ENCODE data around the gene MEX3B.

MEX3B gene

DNA sequence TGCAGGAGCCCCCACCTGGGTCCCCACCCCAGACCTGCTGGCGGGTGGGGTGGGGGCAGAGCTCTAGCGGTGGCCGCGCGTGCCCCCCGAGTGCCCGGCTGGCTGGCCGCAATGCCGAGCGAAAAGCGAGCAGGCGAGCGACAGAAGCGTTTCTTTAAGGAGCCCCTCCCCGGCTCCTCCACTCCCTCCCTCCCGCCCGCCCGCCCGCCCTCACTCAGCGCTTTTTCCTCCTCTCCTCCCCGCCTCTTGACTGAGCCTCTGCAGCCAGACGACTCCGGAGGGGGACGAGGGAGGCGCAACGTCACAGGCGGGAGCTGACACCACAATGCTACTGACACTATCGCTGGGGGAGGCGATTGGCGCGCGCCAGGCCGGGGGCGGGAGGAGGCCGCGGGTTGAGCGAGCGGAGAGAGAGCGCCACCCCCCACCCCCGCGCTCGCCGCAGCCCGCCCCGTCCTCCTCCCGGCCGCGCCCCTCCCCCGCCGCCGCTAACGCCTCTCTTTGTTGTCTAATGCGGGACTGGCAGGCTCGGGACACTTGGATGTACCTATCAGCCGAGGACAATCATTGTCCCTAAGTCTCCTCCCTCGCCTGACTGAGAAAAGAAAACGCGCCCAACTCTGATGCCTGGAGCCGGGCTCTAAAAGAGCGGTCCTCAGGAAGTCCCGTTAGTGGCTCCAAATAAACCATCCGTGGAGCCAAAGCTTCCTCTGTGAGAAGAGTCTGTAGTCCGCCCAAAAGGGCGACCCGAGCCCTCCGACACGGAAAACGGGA lies at the start of gene MEX3B:
TSS of gene MEX3B (minus strand) at position 127 of the 774 bp plus-strand sequence. CDS start 313 bp downstream, outside the sequence.
- no CpG with 5 or more reads among the region's 68 CpGs for WGBS (ENCODE audit: insufficient coverage, insufficient read length)
- Histone ChIP-seq H3K9me3 (ENCODE audit: control insufficient read depth, insufficient read depth, low read length) (no peaks in the 10 kb centered on the region), H3K27me3 (ENCODE audit: control insufficient read depth, insufficient read depth, low read length) (0 out of 2 replicates have a peak, but pooled peaks cover 2% of the 10 kb centered on the region), H3K36me3 (ENCODE audit: control insufficient read depth, insufficient read depth, low read length) (no peaks in the 10 kb centered on the region), H3K27ac (ENCODE audit: low read length) (no peak within 1 kb of the TSS), H3K4me3 (ENCODE audit: low read length) (peak within 1 kb of the TSS; percentile 97), H3K4me1 (ENCODE audit: control insufficient read depth, insufficient read depth, low read length) (peaks cover 3% of the 10 kb centered on the region; the same call in 1 of the 2 replicates)
- DNase-seq (ENCODE audit: low read depth, low spot score), result no peak

DNA sequence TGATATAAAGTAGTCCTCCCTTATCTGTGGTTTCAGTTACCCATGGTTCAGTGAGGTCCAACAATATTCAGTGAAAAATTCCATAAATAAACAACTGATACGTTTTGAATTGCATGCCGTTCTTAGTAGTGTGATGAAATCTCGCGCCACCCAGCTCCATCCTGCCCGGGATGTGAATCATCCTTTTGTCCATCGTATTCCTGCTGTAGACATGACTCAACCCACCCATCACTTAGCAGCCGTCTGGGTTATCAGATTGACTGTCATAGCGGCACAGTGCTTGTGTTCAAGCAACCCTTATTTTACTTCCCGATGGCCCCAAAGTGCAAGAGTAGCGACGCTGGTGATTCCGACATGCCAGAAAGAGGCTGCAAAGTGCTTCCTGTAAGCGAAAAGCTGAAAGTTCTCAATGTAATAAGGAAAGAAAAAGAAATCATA lies 48.0 kb upstream of the MEX3B start:
- Histone ChIP-seq H3K27ac (ENCODE audit: low read length) (no peak overlapping the region), H3K4me1 (ENCODE audit: control insufficient read depth, insufficient read depth, low read length) (peaks cover 2% of the 10 kb centered on the region), H3K27me3 (ENCODE audit: control insufficient read depth, insufficient read depth, low read length) (no peaks in the 10 kb centered on the region), H3K4me3 (ENCODE audit: low read length) (no peak overlapping the region), H3K9me3 (ENCODE audit: control insufficient read depth, insufficient read depth, low read length) (no peaks in the 10 kb centered on the region), H3K36me3 (ENCODE audit: control insufficient read depth, insufficient read depth, low read length) (no peaks in the 10 kb centered on the region)
- WGBS (ENCODE audit: insufficient coverage, insufficient read length), result no CpG with 5 or more reads among the region's 13 CpGs
- DNase-seq (ENCODE audit: low read depth, low spot score), result no peak

DNA sequence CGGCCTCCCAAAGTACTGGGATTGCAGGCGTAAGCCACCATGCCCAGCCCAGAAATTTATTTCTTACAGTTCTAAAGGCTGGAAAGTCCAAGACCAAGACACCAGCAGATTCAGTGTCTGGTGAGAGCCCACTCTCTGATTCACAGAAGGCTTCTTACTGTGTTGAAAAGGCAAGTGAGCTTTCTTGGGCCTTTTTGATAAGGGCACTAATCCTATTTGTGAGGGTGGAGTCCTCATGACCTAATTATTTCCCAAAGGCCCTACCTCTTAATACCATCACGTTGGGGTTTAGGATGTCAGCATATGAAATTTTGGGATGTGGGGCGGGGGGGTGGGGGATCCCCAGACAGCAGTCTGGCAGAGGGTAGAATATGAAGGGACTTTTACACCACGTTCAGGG lies 47.5 kb upstream of the MEX3B start:
- no peaks in the 10 kb centered on the region for H3K36me3 ChIP-seq (ENCODE audit: control insufficient read depth, insufficient read depth, low read length)
- DNase-seq (ENCODE audit: low read depth, low spot score), result no peak
- no peaks in the 10 kb centered on the region for H3K9me3 ChIP-seq (ENCODE audit: control insufficient read depth, insufficient read depth, low read length)
- H3K27ac ChIP-seq (ENCODE audit: low read length), result no peak overlapping the region
- WGBS (ENCODE audit: insufficient coverage, insufficient read length), result no CpG with 5 or more reads among the region's 5 CpGs
- no peaks in the 10 kb centered on the region for H3K27me3 ChIP-seq (ENCODE audit: control insufficient read depth, insufficient read depth, low read length)
- no peak overlapping the region for H3K4me3 ChIP-seq (ENCODE audit: low read length)
- peaks cover 2% of the 10 kb centered on the region for H3K4me1 ChIP-seq (ENCODE audit: control insufficient read depth, insufficient read depth, low read length)

DNA sequence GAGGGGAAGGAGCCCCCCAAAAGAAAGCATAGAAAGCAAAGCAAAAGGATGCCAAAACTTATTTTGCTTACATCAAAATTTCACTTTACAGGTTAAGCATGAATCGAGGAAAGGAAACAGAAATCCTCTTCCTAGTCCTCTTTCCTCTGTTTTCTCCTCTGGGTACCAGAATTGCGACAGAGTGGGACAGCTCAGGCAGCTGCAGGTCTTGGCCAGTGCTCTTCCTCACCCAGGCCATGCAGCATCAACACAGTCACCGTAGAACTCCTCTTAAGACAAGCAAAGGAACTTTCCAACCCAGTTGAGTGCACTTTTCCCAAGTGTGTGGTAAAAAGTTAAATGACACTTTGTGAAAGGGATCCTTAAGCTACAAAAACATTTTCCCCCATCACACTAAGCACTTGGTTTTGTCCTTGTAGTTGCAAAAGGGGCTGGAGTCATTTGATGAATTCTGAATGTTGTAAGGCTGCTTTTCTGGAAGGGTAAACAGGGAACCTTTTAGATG lies 45.9 kb upstream of the MEX3B start:
- H3K36me3 ChIP-seq (ENCODE audit: control insufficient read depth, insufficient read depth, low read length), result no peaks in the 10 kb centered on the region
- peaks cover 2% of the 10 kb centered on the region for H3K4me1 ChIP-seq (ENCODE audit: control insufficient read depth, insufficient read depth, low read length)
- no CpG with 5 or more reads among the region's 3 CpGs for WGBS (ENCODE audit: insufficient coverage, insufficient read length)
- no peak for DNase-seq (ENCODE audit: low read depth, low spot score)
- H3K27ac ChIP-seq (ENCODE audit: low read length), result no peak overlapping the region
- no peaks in the 10 kb centered on the region for H3K9me3 ChIP-seq (ENCODE audit: control insufficient read depth, insufficient read depth, low read length)
- no peak overlapping the region for H3K4me3 ChIP-seq (ENCODE audit: low read length)
- no peaks in the 10 kb centered on the region for H3K27me3 ChIP-seq (ENCODE audit: control insufficient read depth, insufficient read depth, low read length)

DNA sequence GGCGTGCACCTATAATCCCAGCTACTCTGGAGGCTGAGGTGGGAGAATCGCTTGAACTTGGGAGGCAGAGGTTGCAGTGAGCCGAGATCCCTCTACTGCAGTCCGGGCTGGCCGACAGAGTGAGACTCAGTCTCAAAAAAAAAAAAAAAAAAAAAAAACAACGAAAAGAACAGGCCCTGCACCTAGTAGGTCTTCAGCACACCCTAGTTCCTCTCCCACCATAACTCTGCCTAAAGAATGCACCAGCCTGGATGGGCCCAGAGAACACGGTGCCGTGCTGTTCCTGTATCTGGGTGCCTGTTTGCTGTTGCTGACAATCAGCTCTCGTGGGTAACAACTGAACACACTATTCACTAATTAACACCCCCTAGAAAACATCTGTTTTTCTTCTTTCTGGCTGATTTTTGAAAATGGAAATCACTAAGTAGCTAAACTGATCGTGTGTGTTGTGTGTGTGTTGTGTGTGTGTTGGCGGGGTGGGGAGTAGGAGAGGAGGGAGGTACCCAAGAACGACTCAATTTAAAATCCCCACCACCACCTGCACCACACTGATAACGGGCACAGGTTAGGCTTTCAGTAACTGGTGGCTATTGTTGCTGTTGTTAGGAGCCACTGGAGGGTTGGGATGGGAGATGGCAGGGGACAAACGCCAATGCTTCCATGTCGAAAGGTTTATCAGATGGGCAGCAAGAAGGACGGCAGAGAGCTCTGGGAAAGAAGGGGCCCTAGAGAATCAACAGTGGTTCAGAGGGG lies 40.6 kb upstream of the MEX3B start:
- DNase-seq (ENCODE audit: low read depth, low spot score), result no peak
- no peaks in the 10 kb centered on the region for H3K27me3 ChIP-seq (ENCODE audit: control insufficient read depth, insufficient read depth, low read length)
- no peak overlapping the region for H3K27ac ChIP-seq (ENCODE audit: low read length)
- H3K36me3 ChIP-seq (ENCODE audit: control insufficient read depth, insufficient read depth, low read length), result no peaks in the 10 kb centered on the region
- peaks cover 2% of the 10 kb centered on the region for H3K4me1 ChIP-seq (ENCODE audit: control insufficient read depth, insufficient read depth, low read length)
- no CpG with 5 or more reads among the region's 16 CpGs for WGBS (ENCODE audit: insufficient coverage, insufficient read length)
- no peaks in the 10 kb centered on the region for H3K9me3 ChIP-seq (ENCODE audit: control insufficient read depth, insufficient read depth, low read length)
- H3K4me3 ChIP-seq (ENCODE audit: low read length), result no peak overlapping the region

DNA sequence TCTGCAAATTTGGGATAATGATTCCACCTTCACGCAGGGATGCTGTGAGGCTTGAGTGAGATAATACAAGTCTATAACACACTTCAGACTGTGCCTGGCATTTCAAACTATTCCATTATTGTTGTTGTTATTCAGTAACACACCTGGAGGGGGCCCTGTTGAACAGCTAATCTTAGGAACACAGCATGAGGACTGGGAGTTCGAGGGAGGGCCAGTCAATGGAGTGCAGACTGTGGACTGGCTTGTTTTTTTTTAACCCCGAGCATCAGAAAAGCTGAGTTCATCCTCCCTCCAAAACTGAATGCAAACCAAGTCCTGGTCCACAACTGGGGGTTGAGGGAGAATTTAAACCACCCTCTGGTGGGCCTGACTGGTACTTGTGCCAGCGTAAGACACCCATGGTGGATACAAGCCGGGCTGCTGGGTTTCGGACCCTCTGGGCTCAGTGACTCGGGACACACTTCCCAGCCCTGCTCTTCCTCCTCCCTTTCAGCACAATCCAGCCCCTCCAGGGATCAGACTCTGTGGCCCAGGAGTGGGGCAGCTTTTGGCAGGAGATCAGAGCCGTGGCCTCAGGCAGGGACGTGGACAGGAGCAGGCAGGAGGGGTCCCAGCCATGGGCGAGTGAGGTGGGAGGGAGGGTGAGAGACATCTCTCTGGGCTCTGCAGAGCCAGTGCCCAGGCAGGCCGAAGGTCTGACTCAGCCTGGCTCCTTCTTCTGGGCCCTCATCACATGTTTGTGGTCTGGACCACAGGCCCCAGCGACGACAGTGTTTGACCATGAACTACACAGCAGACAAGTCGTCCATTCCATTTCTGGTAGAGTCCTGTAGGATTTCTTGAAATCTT lies 36.3 kb upstream of the MEX3B start:
- no CpG with 5 or more reads among the region's 14 CpGs for WGBS (ENCODE audit: insufficient coverage, insufficient read length)
- Histone ChIP-seq H3K4me3 (ENCODE audit: low read length) (no peak overlapping the region), H3K27ac (ENCODE audit: low read length) (no peak overlapping the region), H3K36me3 (ENCODE audit: control insufficient read depth, insufficient read depth, low read length) (no peaks in the 10 kb centered on the region), H3K27me3 (ENCODE audit: control insufficient read depth, insufficient read depth, low read length) (no peaks in the 10 kb centered on the region), H3K9me3 (ENCODE audit: control insufficient read depth, insufficient read depth, low read length) (no peaks in the 10 kb centered on the region), H3K4me1 (ENCODE audit: control insufficient read depth, insufficient read depth, low read length) (no peaks in the 10 kb centered on the region; the same call in 1 of the 2 replicates)
- no peak for DNase-seq (ENCODE audit: low read depth, low spot score)

DNA sequence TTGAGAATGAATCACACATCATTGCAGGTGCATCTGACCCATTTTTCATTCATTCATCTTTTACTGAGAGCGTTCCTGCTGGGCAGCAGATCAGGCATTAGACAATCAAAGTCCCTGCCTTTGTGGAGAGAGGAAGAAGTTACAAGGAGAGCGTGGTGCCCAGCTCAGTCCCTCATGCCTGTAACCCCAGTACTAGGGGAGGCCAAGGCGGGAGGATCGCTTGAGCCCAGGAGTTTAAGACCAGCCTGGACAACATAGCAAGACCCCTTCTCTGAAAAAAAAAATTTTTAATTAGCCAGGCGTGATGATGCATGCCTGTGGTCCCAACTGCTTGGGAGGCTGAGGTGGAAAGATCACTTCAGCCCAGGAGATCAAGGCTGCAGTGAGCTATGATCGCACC lies 35.0 kb upstream of the MEX3B start:
- Histone ChIP-seq H3K27me3 (ENCODE audit: control insufficient read depth, insufficient read depth, low read length) (no peaks in the 10 kb centered on the region), H3K4me1 (ENCODE audit: control insufficient read depth, insufficient read depth, low read length) (no peaks in the 10 kb centered on the region; the same call in 1 of the 2 replicates), H3K27ac (ENCODE audit: low read length) (no peak overlapping the region), H3K36me3 (ENCODE audit: control insufficient read depth, insufficient read depth, low read length) (no peaks in the 10 kb centered on the region), H3K9me3 (ENCODE audit: control insufficient read depth, insufficient read depth, low read length) (no peaks in the 10 kb centered on the region), H3K4me3 (ENCODE audit: low read length) (no peak overlapping the region)
- no CpG with 5 or more reads among the region's 6 CpGs for WGBS (ENCODE audit: insufficient coverage, insufficient read length)
- no peak for DNase-seq (ENCODE audit: low read depth, low spot score)

DNA sequence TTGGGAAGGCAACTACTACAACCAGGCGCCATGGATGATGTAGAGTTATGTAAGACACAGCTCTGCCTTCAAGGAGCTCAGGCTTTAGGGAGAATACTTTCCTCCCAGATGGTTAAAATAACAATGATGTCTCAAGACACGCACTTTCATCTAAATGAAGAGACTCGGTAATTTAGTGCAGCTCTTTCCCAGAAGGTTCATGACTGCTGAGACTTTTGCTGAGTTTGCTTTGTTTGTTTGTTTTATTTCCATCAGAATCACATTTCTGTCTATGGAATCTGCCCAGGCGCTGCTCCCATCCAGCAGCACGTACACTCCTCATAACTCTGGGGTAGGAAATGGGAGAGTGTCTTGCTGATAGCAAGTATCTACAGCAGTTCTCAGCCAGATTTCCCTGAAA lies 33.9 kb upstream of the MEX3B start:
- no peaks in the 10 kb centered on the region for H3K27me3 ChIP-seq (ENCODE audit: control insufficient read depth, insufficient read depth, low read length)
- H3K36me3 ChIP-seq (ENCODE audit: control insufficient read depth, insufficient read depth, low read length), result no peaks in the 10 kb centered on the region
- H3K4me1 ChIP-seq (ENCODE audit: control insufficient read depth, insufficient read depth, low read length), result no peaks in the 10 kb centered on the region; the same call in 1 of the 2 replicates
- no peaks in the 10 kb centered on the region for H3K9me3 ChIP-seq (ENCODE audit: control insufficient read depth, insufficient read depth, low read length)
- no peak overlapping the region for H3K27ac ChIP-seq (ENCODE audit: low read length)
- no peak overlapping the region for H3K4me3 ChIP-seq (ENCODE audit: low read length)
- DNase-seq (ENCODE audit: low read depth, low spot score), result no peak
- WGBS (ENCODE audit: insufficient coverage, insufficient read length), result no CpG with 5 or more reads among the region's 5 CpGs

DNA sequence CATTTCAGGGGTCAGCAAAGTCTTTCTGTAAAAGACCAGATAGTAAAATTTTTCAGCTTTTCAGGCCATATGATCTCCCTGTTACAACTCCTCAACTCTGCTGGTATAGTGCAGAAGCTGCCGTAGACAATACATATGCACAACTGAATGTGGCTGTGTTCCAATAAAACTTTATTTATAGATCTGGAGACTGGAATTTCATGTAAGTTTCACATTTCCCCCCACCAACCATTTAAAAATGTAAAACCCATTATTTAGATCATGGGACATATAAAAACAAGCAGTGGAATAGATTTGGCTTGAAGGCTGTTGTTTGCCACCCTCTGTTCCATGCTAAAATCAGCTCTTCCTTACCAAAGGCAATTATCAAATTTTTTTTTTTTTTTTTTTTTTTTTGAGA lies 28.8 kb upstream of the MEX3B start:
- no CpG with 5 or more reads among the region's 1 CpG for WGBS (ENCODE audit: insufficient coverage, insufficient read length)
- H3K27ac ChIP-seq (ENCODE audit: low read length), result no peak overlapping the region
- DNase-seq (ENCODE audit: low read depth, low spot score), result no peak
- H3K36me3 ChIP-seq (ENCODE audit: control insufficient read depth, insufficient read depth, low read length), result no peaks in the 10 kb centered on the region
- 0 out of 2 replicates have a peak, but pooled peaks cover 2% of the 10 kb centered on the region for H3K4me1 ChIP-seq (ENCODE audit: control insufficient read depth, insufficient read depth, low read length)
- H3K4me3 ChIP-seq (ENCODE audit: low read length), result no peak overlapping the region
- H3K27me3 ChIP-seq (ENCODE audit: control insufficient read depth, insufficient read depth, low read length), result no peaks in the 10 kb centered on the region
- H3K9me3 ChIP-seq (ENCODE audit: control insufficient read depth, insufficient read depth, low read length), result no peaks in the 10 kb centered on the region
